ENCODE data around the gene DDX31. TPM values are rescaled to one million over a fixed set of nuclear protein-coding genes. Genes with fewer than 3 reads are reported as not detected.
A peak's percentile ranks its signal among the peaks of the same experiment; 100 is the strongest.

Gene DDX31
- total and polyA plus RNA-seq, 9 donors = 8.3 to 13.2 (median 9.0) TPM

- Histone ChIP-seq H3K9me3 (replicated peaks; ENCODE audit: control insufficient read depth, low read depth, low read length) (no peaks in the 10 kb centered on the region), H3K27ac (ENCODE audit: low read length) (no peak overlapping the region), H3K4me1 (ENCODE audit: control insufficient read depth, insufficient read depth, low read length) (peaks cover 12% of the 10 kb centered on the region), H3K4me3 (ENCODE audit: low read length) (no peak overlapping the region), H3K27me3 (ENCODE audit: control insufficient read depth, insufficient read depth, low read length) (peaks cover 9% of the 10 kb centered on the region), H3K36me3 (ENCODE audit: control insufficient read depth, insufficient read depth, low read length) (no peaks in the 10 kb centered on the region)
- WGBS (ENCODE audit: insufficient coverage) = 64% methylated on average over 5 of the region's 9 CpGs
- no peak for DNase-seq
Measured at GRCh38 chr9:132545578-132545977, 124.2 kb downstream of the DDX31 start.

- 32% methylated on average over 13 of the region's 21 CpGs for WGBS (ENCODE audit: insufficient coverage)
- Histone ChIP-seq H3K9me3 (replicated peaks; ENCODE audit: control insufficient read depth, low read depth, low read length) (no peaks in the 10 kb centered on the region), H3K27me3 (ENCODE audit: control insufficient read depth, insufficient read depth, low read length) (peaks cover 7% of the 10 kb centered on the region), H3K27ac (ENCODE audit: low read length) (no peak overlapping the region), H3K36me3 (ENCODE audit: control insufficient read depth, insufficient read depth, low read length) (no peaks in the 10 kb centered on the region), H3K4me1 (ENCODE audit: control insufficient read depth, insufficient read depth, low read length) (peaks cover 12% of the 10 kb centered on the region), H3K4me3 (ENCODE audit: low read length) (no peak overlapping the region)
- DNase-seq = peak; percentile 7
Measured at GRCh38 chr9:132543960-132544359, 125.8 kb downstream of the DDX31 start.

GRCh38 chr9:132543251-132543650 is 126.5 kb downstream of the DDX31 start:
- H3K4me3 ChIP-seq (ENCODE audit: low read length) = no peak overlapping the region
- peaks cover 12% of the 10 kb centered on the region for H3K4me1 ChIP-seq (ENCODE audit: control insufficient read depth, insufficient read depth, low read length)
- H3K36me3 ChIP-seq (ENCODE audit: control insufficient read depth, insufficient read depth, low read length) = no peaks in the 10 kb centered on the region
- WGBS (ENCODE audit: insufficient coverage) = 100% methylated on average over 1 of the region's 4 CpGs
- H3K27ac ChIP-seq (ENCODE audit: low read length) = no peak overlapping the region
- H3K9me3 ChIP-seq (replicated peaks; ENCODE audit: control insufficient read depth, low read depth, low read length) = no peaks in the 10 kb centered on the region
- peaks cover 7% of the 10 kb centered on the region for H3K27me3 ChIP-seq (ENCODE audit: control insufficient read depth, insufficient read depth, low read length)
- no peak for DNase-seq

Other genes starting within 250 kb of the DDX31 start
- gene BARHL1, start 87.4 kb downstream of the DDX31 start, total RNA-seq = not detected
- not detected for gene BARHL1, start 87.4 kb downstream of the DDX31 start, polyA plus RNA-seq (ENCODE audit: insufficient read depth in 1 of 8, insufficient read length in 8 of 8, low replicate concordance in 1 of 8)
- 13.8 TPM for gene GTF3C4, start 481 bp upstream of the DDX31 start, total RNA-seq
- 10 to 100 TPM; 10.1 to 19.9 (median 15.1) TPM for gene GTF3C4, start 481 bp upstream of the DDX31 start, polyA plus RNA-seq (ENCODE audit: insufficient read depth in 1 of 8, insufficient read length in 8 of 8, low replicate concordance in 1 of 8)
- gene AK8, start 208.3 kb upstream of the DDX31 start, total RNA-seq = 0.58 TPM
- gene AK8, start 208.3 kb upstream of the DDX31 start, polyA plus RNA-seq (ENCODE audit: insufficient read depth in 1 of 8, insufficient read length in 8 of 8, low replicate concordance in 1 of 8) = under 1 TPM; 0.23 to 0.89 (median 0.61) TPM
- gene SPACA9, start 208.9 kb upstream of the DDX31 start, total RNA-seq = 1.9 TPM
- gene SPACA9, start 208.9 kb upstream of the DDX31 start, polyA plus RNA-seq (ENCODE audit: insufficient read depth in 1 of 8, insufficient read length in 8 of 8, low replicate concordance in 1 of 8) = 1 to 10 TPM; 1.7 to 4.0 (median 2.8) TPM